ENCODE data around the gene SLC25A29.

GRCh38 chr14:100267990-100268389 lies 38.3 kb downstream of the SLC25A29 start:
- no peak for TF ChIP-seq TAF1 (IDR thresholded peaks at IDR 0.05; ENCODE audit: borderline replicate concordance, insufficient read depth, low read length)
- TF ChIP-seq POLR2AphosphoS5 (IDR thresholded peaks at IDR 0.05; ENCODE audit: low read depth, low read length): no peak
- TF ChIP-seq REST (IDR thresholded peaks at IDR 0.05; ENCODE audit: insufficient read depth in 1 of 2, low read depth in 2 of 2, low read length in 2 of 2): no peak
- no peak for TF ChIP-seq SIN3A (IDR thresholded peaks at IDR 0.05; ENCODE audit: borderline replicate concordance, insufficient read depth, low read length)
- TF ChIP-seq FOXP2 (optimal IDR thresholded peaks at IDR 0.05; ENCODE audit: borderline replicate concordance, extremely low read depth, extremely low read length, insufficient read depth): no peak
